Smooth muscle cell (in vitro differentiated cells): ENCODE results near the gene CNTNAP2. TPM values are rescaled to one million over a fixed set of nuclear protein-coding genes. Genes with fewer than 3 reads are reported as not detected.

Experiments used
- DNase-seq: peaks from one replicate; lab custom pipeline; 2025; ENCODE audit not compliant: unreplicated experiment; lab: John Stamatoyannopoulos, UW
- H2AFZ ChIP-seq: fragments of 200-600 bp; sonication (generic); 2 replicates; pipeline ENCODE4 v1.6.0; 2016; ENCODE audit warnings: antibody characterized with exemption, low read depth, mild to moderate bottlenecking
- H3F3A ChIP-seq: fragments of 200-600 bp; sonication (generic); 2 replicates; pipeline ENCODE4 v1.6.0; 2017; ENCODE audit warnings: antibody characterized with exemption, low read depth
- H3K27ac ChIP-seq: fragments of 200-600 bp; sonication (generic); 2 replicates; pipeline ENCODE4 v1.5.1; 2016; ENCODE audit warnings: low read depth, mild to moderate bottlenecking
- H3K27me3 ChIP-seq: fragments of 200-600 bp; sonication (generic); 2 replicates; pipeline ENCODE4 v1.6.1; 2016; ENCODE audit warnings: low read depth, mild to moderate bottlenecking
- H3K36me3 ChIP-seq: fragments of 200-600 bp; sonication (generic); 2 replicates; pipeline ENCODE4 v1.5.1; 2016; ENCODE audit warnings: low read depth
- H3K4me1 ChIP-seq: fragments of 200-600 bp; sonication (generic); 2 replicates; pipeline ENCODE4 v1.5.1; 2016; ENCODE audit warnings: low read depth
- H3K4me2 ChIP-seq: fragments of 200-600 bp; sonication (generic); 2 replicates; pipeline ENCODE4 v1.6.0; 2016; ENCODE audit warnings: mild to moderate bottlenecking
- H3K4me3 ChIP-seq: fragments of 200-600 bp; sonication (generic); 2 replicates; pipeline ENCODE4 v1.5.1; 2016; ENCODE audit warnings: mild to moderate bottlenecking
- H3K79me2 ChIP-seq: fragments of 200-600 bp; sonication (generic); 2 replicates; pipeline ENCODE4 v1.6.0; 2016; ENCODE audit warnings: low read depth, mild to moderate bottlenecking
- H3K9ac ChIP-seq: fragments of 200-600 bp; sonication (generic); 2 replicates; pipeline ENCODE4 v1.6.0; 2016; ENCODE audit warnings: low read depth
- H3K9me3 ChIP-seq: fragments of 200-600 bp; sonication (generic); replicated peaks from 2 replicates; pipeline ENCODE4 v1.5.1; 2016; ENCODE audit warnings: low read depth
- H4K20me1 ChIP-seq: fragments of 200-600 bp; sonication (generic); 2 replicates; pipeline ENCODE4 v1.6.0; 2016; ENCODE audit warnings: low read depth
- WGBS: methylation state at CpG from one replicate; pipeline ENCODE4 v1.1.7; 2016; ENCODE audit warnings: low lambda C conversion rate; 5-methylcytosine and 5-hydroxymethylcytosine counted together
- polyA plus RNA-seq: library from polyadenylated mRNA; unstranded; fragments of >200 nt; fragmentation: Nextera tagmentation; extraction: Ambion mirVana; gene quantifications from 2 replicates; pipeline ENCODE4 v1.2.1, GENCODE V29; 2016
- total RNA-seq: library from RNA; depleted of rRNA; stranded (reverse); fragments of >200 nt; gene quantifications from 2 replicates; pipeline ENCODE4 v1.2.3, GENCODE V29; 2014
- TF ChIP-seq, protein P1 (sequence below): fragments of 200-600 bp; sonication (generic); IDR thresholded peaks from 2 replicates; pipeline ENCODE4 v1.5.1; 2017; ENCODE audit warnings: borderline replicate concordance, mild to moderate bottlenecking, antibody characterized with exemption; ENCODE audit not compliant: insufficient read depth, poor library complexity, severe bottlenecking

Gene CNTNAP2
- total and polyA plus RNA-seq, 2 experiments from 2014 or later, result 1.7 to 9.0 TPM

DNA sequence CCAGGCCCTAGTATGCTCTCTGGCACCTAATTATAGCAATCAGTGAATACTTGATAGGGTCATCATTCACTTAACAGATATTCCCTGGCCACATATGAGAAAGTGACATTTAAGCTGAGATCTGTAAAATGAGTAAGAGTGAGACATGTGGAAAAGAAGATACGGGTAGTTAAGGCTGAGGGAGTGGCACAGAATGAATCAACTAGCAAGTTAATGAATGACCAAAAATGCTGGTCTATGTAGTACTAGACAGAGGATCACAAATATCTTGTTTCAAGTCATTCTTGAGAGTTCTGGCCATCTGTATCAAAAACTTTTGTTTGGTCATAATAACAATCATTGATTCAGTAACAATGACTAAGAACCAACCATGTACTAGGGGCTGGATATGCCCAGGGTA, 954.9 kb downstream of the CNTNAP2 start:
- H3K27me3 ChIP-seq, result no peaks in the 10 kb centered on the region
- H4K20me1 ChIP-seq, result no peaks in the 10 kb centered on the region
- no peak overlapping the region for H3K9ac ChIP-seq
- no peaks in the 10 kb centered on the region for H3K4me1 ChIP-seq
- H3K4me3 ChIP-seq, result no peak overlapping the region
- H3K4me2 ChIP-seq, result no peak overlapping the region
- no peak overlapping the region for H2AFZ ChIP-seq
- H3K27ac ChIP-seq, result no peak overlapping the region
- no peaks in the 10 kb centered on the region for H3K79me2 ChIP-seq
- no peaks in the 10 kb centered on the region for H3K9me3 ChIP-seq
- no peak for DNase-seq
- H3F3A ChIP-seq, result no peaks in the 10 kb centered on the region
- TF ChIP-seq, protein P1, sequence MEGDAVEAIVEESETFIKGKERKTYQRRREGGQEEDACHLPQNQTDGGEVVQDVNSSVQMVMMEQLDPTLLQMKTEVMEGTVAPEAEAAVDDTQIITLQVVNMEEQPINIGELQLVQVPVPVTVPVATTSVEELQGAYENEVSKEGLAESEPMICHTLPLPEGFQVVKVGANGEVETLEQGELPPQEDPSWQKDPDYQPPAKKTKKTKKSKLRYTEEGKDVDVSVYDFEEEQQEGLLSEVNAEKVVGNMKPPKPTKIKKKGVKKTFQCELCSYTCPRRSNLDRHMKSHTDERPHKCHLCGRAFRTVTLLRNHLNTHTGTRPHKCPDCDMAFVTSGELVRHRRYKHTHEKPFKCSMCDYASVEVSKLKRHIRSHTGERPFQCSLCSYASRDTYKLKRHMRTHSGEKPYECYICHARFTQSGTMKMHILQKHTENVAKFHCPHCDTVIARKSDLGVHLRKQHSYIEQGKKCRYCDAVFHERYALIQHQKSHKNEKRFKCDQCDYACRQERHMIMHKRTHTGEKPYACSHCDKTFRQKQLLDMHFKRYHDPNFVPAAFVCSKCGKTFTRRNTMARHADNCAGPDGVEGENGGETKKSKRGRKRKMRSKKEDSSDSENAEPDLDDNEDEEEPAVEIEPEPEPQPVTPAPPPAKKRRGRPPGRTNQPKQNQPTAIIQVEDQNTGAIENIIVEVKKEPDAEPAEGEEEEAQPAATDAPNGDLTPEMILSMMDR, result no peak
- H3K36me3 ChIP-seq, result no peaks in the 10 kb centered on the region
- WGBS, result 83% methylated on average over 1 of the region's 1 CpG

DNA sequence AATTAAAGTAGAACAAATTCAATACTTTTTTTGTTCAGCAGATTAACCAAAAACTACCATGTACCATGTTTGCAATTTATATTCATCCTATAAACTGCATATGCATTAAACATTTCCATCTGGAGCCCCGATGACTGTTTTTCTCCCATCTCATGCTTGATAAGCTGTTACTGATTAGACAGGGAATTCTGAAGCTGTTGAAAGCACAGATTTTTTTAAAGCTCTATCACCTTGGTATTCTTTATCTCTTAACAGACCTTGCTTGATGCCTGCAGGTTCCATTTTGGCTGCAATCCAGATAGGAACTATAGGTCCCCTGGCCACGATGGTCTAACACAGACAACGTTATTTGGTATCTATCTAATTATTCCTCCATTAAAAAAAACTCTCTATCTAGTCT, 961.7 kb downstream of the CNTNAP2 start:
- Histone ChIP-seq H3K79me2 (no peaks in the 10 kb centered on the region), H3K27ac (no peak overlapping the region), H3K9me3 (no peaks in the 10 kb centered on the region), H3K27me3 (no peaks in the 10 kb centered on the region), H3K9ac (no peak overlapping the region), H3K4me3 (no peak overlapping the region), H3K36me3 (no peaks in the 10 kb centered on the region), H3F3A (no peaks in the 10 kb centered on the region), H3K4me1 (no peaks in the 10 kb centered on the region), H2AFZ (no peak overlapping the region), H4K20me1 (no peaks in the 10 kb centered on the region), H3K4me2 (no peak overlapping the region)
- TF ChIP-seq, protein P1, result no peak
- DNase-seq, result no peak
- 77% methylated on average over 3 of the region's 3 CpGs for WGBS

DNA sequence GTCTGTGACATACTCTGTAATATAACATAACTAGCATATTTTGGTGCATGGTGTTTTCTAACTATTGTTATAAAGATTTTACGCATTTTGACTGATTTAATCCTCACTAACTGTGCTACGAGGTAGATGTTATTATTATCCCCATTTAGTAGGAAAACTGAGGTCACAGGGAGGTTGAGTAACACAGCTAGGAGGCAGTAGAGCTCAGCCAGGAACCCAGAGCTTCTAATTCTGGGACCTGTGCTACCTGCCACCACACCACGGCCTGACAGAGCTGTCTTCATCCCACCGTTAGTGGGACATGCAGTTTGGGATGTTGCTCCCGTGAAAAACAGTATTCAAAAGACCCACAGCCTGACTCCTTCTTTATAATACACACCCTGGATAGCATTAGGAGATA, 962.5 kb downstream of the CNTNAP2 start:
- H3K4me3 ChIP-seq, result no peak overlapping the region
- no peaks in the 10 kb centered on the region for H3K9me3 ChIP-seq
- H3K79me2 ChIP-seq, result no peaks in the 10 kb centered on the region
- H3K36me3 ChIP-seq, result no peaks in the 10 kb centered on the region
- H3K9ac ChIP-seq, result no peak overlapping the region
- H2AFZ ChIP-seq, result no peak overlapping the region
- no peak overlapping the region for H3K27ac ChIP-seq
- TF ChIP-seq, protein P1, result no peak
- no peak for DNase-seq
- no peaks in the 10 kb centered on the region for H3F3A ChIP-seq
- no peak overlapping the region for H3K4me2 ChIP-seq
- H3K4me1 ChIP-seq, result no peaks in the 10 kb centered on the region
- 80% methylated on average over 5 of the region's 5 CpGs for WGBS
- H4K20me1 ChIP-seq, result no peaks in the 10 kb centered on the region
- H3K27me3 ChIP-seq, result no peaks in the 10 kb centered on the region

DNA sequence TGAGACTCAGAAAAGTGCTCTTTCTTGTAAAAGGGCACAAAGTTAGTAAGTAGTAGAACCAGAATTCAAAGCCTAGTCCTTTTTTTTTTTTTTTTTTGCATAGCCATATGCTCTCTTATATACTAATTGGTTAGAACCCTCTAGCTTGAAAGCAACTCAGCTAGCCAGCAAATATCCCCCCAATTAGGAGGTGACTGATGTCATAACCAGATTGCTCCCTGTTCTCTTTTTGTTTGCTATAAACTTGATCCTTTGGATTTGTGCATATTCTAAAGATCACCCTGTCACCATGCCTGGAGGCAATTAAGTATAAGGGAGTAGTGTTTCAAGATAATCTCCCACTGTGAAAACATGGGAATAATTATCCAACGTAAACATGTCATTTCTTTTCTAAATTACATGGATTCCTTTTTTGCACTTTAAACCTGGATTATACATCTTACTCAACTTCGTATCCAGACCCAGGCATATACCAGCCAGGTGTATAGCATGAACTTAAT, 963.4 kb downstream of the CNTNAP2 start:
- Histone ChIP-seq H3K27ac (no peak overlapping the region), H3K9ac (no peak overlapping the region), H2AFZ (no peak overlapping the region), H3K9me3 (no peaks in the 10 kb centered on the region), H3K4me1 (no peaks in the 10 kb centered on the region), H3K4me2 (no peak overlapping the region), H4K20me1 (no peaks in the 10 kb centered on the region), H3F3A (no peaks in the 10 kb centered on the region), H3K36me3 (no peaks in the 10 kb centered on the region), H3K79me2 (no peaks in the 10 kb centered on the region), H3K4me3 (no peak overlapping the region), H3K27me3 (no peaks in the 10 kb centered on the region)
- no peak for DNase-seq
- 55% methylated on average over 2 of the region's 2 CpGs for WGBS
- TF ChIP-seq, protein P1, result no peak
